Ectodermal cell (in vitro differentiated cells): ENCODE results near the gene PRORP.

Experiments
- H3K27ac ChIP-seq: 2 replicates; pipeline ENCODE4 v1.7.0; 2013; ENCODE audit warnings: mild to moderate bottlenecking, low read depth, low read length; ENCODE audit not compliant: insufficient read depth, poor library complexity, severe bottlenecking
- H3K27me3 ChIP-seq: 2 replicates; pipeline ENCODE4 v1.7.0; 2013; ENCODE audit warnings: mild to moderate bottlenecking, low read length; ENCODE audit not compliant: insufficient read depth, control insufficient read depth, poor library complexity, severe bottlenecking
- H3K36me3 ChIP-seq: one replicate; pipeline ENCODE4 v1.7.0; 2013; ENCODE audit warnings: low read length; ENCODE audit not compliant: control insufficient read depth, insufficient read depth
- H3K4me1 ChIP-seq: one replicate; pipeline ENCODE4 v1.7.0; 2013; ENCODE audit warnings: low read length; ENCODE audit not compliant: control insufficient read depth, insufficient read depth
- H3K4me3 ChIP-seq: 2 replicates; pipeline ENCODE4 v1.7.0; 2013; ENCODE audit warnings: low read depth, low read length, control low read depth; ENCODE audit not compliant: insufficient read depth
- H3K9me3 ChIP-seq: 2 replicates; pipeline ENCODE4 v1.7.0; 2013; ENCODE audit warnings: mild to moderate bottlenecking, low read length, moderate library complexity; ENCODE audit not compliant: control insufficient read depth
- WGBS, 2 experiments: methylation state at CpG; one replicate each; pipeline ENCODE4 v1.1.7; 2013; ENCODE audit warnings: missing lambda C conversion rate in 2 of 2; 5-methylcytosine and 5-hydroxymethylcytosine counted together

The PRORP gene

GRCh38 chr14:35113308-35113950 lies 8.9 kb upstream of the PRORP start:
- H3K27me3 ChIP-seq = no peaks in the 10 kb centered on the region
- no peak overlapping the region for H3K27ac ChIP-seq
- H3K4me3 ChIP-seq = no peak overlapping the region
- no peaks in the 10 kb centered on the region for H3K9me3 ChIP-seq
- WGBS, 2 experiments = 94 to 95% methylated on average over 4 of the region's 4 CpGs
- peaks cover 18% of the 10 kb centered on the region for H3K36me3 ChIP-seq
- H3K4me1 ChIP-seq = no peaks in the 10 kb centered on the region

- H3K4me3 ChIP-seq = no peak overlapping the region
- WGBS, 2 experiments = 100% methylated on average over 1 of the region's 2 CpGs; no CpG with 5 or more reads in 1 of the 2 experiments
- no peaks in the 10 kb centered on the region for H3K4me1 ChIP-seq
- H3K27me3 ChIP-seq = no peaks in the 10 kb centered on the region
- H3K9me3 ChIP-seq = no peaks in the 10 kb centered on the region
- H3K27ac ChIP-seq = no peak overlapping the region
- H3K36me3 ChIP-seq = peaks cover 18% of the 10 kb centered on the region
Observed at GRCh38 chr14:35114036-35114435, 8.3 kb upstream of the PRORP start.

- no peaks in the 10 kb centered on the region for H3K27me3 ChIP-seq
- no peak overlapping the region for H3K27ac ChIP-seq
- no peaks in the 10 kb centered on the region for H3K4me1 ChIP-seq
- H3K9me3 ChIP-seq = no peaks in the 10 kb centered on the region
- WGBS, 2 experiments = 86 to 94% methylated on average over 4 of the region's 4 CpGs
- peaks cover 14% of the 10 kb centered on the region for H3K36me3 ChIP-seq
- H3K4me3 ChIP-seq = no peak overlapping the region
Observed at GRCh38 chr14:35116242-35116641, 6.1 kb upstream of the PRORP start.

- Histone ChIP-seq H3K4me3 (no peak overlapping the region), H3K36me3 (peaks cover 7% of the 10 kb centered on the region), H3K27ac (no peak overlapping the region), H3K4me1 (no peaks in the 10 kb centered on the region), H3K9me3 (no peaks in the 10 kb centered on the region), H3K27me3 (no peaks in the 10 kb centered on the region)
- WGBS, 2 experiments = 97 to 100% methylated on average over 2 of the region's 2 CpGs
Observed at GRCh38 chr14:35117112-35117511, 5.2 kb upstream of the PRORP start.

- H3K27ac ChIP-seq = peak overlapping the region; percentile 98
- H3K4me1 ChIP-seq = no peaks in the 10 kb centered on the region
- no peaks in the 10 kb centered on the region for H3K36me3 ChIP-seq
- no peaks in the 10 kb centered on the region for H3K9me3 ChIP-seq
- WGBS, 2 experiments = 38% methylated on average over 34 of the region's 34 CpGs
- H3K27me3 ChIP-seq = no peaks in the 10 kb centered on the region
- H3K4me3 ChIP-seq = peak overlapping the region; percentile 71
Observed at GRCh38 chr14:35121026-35121886, 1.1 kb upstream of the PRORP start.

GRCh38 chr14:35122696-35123387 lies 490 bp downstream of the PRORP start:
- Histone ChIP-seq H3K9me3 (no peaks in the 10 kb centered on the region), H3K4me3 (peak overlapping the region; percentile 71), H3K4me1 (no peaks in the 10 kb centered on the region), H3K36me3 (no peaks in the 10 kb centered on the region), H3K27me3 (no peaks in the 10 kb centered on the region), H3K27ac (peak overlapping the region; percentile 98)
- WGBS, 2 experiments = 12 to 16% methylated on average over 22 to 23 of the region's 23 CpGs

GRCh38 chr14:35123388-35123703 lies 994 bp downstream of the PRORP start:
- no peaks in the 10 kb centered on the region for H3K9me3 ChIP-seq
- H3K4me1 ChIP-seq = no peaks in the 10 kb centered on the region
- no peaks in the 10 kb centered on the region for H3K27me3 ChIP-seq
- H3K27ac ChIP-seq = no peak overlapping the region
- peak overlapping the region; percentile 71 for H3K4me3 ChIP-seq
- no peaks in the 10 kb centered on the region for H3K36me3 ChIP-seq
- WGBS, 2 experiments = 63 to 65% methylated on average over 3 of the region's 3 CpGs

- Histone ChIP-seq H3K27me3 (no peaks in the 10 kb centered on the region), H3K9me3 (no peaks in the 10 kb centered on the region), H3K4me1 (no peaks in the 10 kb centered on the region), H3K27ac (no peak overlapping the region), H3K4me3 (no peak overlapping the region), H3K36me3 (no peaks in the 10 kb centered on the region)
- 100% methylated on average over 1 of the region's 1 CpG for WGBS, 2 experiments
Observed at GRCh38 chr14:35124127-35124526, 1.8 kb downstream of the PRORP start.

- Histone ChIP-seq H3K36me3 (no peaks in the 10 kb centered on the region), H3K27ac (no peak overlapping the region), H3K4me1 (no peaks in the 10 kb centered on the region), H3K4me3 (no peak overlapping the region), H3K9me3 (no peaks in the 10 kb centered on the region), H3K27me3 (no peaks in the 10 kb centered on the region)
- 75 to 79% methylated on average over 6 of the region's 6 CpGs for WGBS, 2 experiments
Observed at GRCh38 chr14:35133542-35134328, 11.4 kb downstream of the PRORP start.
